ENCODE measurements around the gene HELZ2.
"Not testable (repeated sequence)": the region's sequence is repeated elsewhere in the genome, so short reads cannot be mapped to it uniquely, and the experiment has no call there.

Gene HELZ2

DNA sequence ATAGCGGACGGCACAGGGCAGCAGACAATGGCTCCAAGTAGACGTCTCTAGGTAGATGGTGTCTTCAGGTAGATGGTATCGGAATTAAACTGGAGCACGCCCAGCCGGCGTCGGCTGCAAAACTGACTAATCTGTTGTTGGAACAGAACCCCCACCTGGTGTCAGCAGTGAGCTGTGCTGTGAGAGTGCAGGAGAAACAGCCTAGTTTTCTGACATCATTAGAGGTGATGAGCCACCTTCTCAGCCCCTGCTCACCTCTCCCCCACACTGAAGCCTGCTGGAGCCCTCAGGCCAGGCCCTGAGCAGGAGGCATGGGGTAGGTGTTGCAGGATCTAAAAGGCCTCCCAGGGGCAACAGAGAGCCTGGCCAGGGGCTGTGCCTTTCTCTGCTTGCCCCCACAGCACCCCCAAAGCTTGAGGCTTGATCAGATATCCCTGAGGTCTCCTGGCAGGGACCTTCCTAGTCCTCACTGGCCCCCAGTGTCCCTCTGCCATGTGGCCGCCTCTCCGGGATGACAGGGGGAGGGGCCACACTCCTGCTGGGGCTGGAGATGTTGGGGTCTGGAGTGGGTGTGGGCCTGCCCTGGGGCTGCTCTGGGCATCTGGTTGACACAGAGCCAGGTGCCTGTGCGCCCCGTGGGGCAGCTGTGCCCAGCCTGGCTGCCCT, 6.9 kb upstream of the HELZ2 start:
- DNase-seq (ENCODE audit: low spot score), result peak; percentile 49

- no peak for DNase-seq (ENCODE audit: low spot score)
Observed at GRCh38 chr20:63579017-63579694, 5.1 kb upstream of the HELZ2 start.

DNA sequence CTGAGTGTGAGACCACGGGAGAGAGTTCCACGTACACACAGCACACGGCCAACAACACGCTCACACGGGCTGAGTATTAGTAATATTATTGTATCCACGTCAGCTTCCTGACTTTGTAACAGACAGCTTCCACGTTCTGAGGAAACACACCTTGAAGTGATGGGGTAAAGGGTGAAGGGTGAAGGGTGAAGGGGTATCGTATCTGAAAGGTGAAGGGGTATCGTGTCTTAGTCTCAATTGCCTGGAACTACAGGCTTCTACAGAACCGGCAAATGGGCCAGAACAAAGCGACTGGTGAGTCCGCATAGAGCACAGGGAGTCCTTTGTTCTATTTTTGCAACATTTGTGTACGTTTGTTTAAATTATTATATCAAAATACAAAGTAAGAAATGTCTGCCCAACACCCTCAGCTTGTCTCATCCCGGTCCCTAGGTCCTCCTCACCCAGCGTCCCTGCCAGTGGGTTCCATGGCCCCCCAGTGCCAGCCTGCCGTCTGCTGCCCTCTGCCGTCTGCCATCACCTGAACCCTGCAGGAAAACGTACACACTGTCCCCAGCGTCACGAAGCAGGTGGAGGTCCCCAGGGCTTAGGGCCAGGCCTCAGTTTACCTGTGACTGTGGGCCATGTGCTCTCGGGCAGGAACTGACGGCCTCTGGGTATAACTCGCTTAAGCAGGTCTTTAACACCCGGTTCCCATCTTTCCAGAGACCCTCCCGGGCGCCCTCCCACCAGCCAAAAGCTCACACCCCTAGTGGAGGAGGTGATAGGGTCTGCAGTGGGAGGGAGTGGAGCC, 4.4 kb upstream of the HELZ2 start:
- DNase-seq (ENCODE audit: low spot score), result no peak

DNA sequence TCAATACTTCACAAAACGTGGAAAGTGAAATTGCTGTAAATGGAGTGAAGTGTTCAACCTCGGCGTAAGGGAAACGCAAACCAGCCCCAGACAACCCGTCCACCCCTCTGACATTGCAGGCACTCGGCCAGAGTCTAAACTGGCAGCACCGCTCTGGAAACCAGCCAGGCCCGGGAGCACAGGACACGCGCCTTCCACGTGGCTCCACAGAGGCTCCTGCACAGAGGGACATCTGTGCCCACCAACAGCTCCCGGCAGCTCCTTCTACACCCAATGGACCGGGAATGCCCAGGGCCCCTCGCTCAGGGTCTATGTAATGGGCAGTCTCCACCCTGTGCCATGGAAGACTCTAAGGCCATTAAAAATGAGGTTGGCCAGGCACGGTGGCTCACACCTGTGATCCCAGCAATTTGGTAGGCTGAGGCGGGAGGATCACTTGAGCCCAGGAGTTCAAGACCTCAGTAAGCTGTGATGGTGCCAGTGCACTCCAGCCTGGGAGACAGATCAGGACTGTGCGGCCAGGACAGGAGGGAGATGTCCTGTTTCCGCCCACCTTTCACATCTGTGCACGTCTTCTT, 3.4 kb upstream of the HELZ2 start:
- peak; percentile 43 for DNase-seq (ENCODE audit: low spot score)

DNA sequence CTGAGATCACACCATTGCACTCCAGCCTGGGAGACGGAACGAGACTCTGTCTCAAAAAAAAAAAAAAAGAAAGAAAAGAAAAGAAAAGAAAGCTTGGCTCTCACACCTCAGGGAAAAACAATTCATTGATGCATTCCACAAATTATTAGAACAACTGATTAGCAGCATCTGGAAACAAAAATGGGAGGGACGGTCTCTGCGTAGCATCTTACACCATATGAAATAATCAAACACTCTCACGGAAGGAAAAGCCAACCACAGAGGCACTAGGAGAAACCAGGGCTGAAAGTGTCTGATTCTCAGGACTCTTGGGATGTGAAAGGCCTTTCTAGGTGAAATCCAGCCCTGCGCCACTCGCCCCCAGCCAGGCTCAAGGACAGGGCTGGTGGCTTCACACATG, 2.3 kb upstream of the HELZ2 start:
- DNase-seq (ENCODE audit: low spot score), result no peak

DNA sequence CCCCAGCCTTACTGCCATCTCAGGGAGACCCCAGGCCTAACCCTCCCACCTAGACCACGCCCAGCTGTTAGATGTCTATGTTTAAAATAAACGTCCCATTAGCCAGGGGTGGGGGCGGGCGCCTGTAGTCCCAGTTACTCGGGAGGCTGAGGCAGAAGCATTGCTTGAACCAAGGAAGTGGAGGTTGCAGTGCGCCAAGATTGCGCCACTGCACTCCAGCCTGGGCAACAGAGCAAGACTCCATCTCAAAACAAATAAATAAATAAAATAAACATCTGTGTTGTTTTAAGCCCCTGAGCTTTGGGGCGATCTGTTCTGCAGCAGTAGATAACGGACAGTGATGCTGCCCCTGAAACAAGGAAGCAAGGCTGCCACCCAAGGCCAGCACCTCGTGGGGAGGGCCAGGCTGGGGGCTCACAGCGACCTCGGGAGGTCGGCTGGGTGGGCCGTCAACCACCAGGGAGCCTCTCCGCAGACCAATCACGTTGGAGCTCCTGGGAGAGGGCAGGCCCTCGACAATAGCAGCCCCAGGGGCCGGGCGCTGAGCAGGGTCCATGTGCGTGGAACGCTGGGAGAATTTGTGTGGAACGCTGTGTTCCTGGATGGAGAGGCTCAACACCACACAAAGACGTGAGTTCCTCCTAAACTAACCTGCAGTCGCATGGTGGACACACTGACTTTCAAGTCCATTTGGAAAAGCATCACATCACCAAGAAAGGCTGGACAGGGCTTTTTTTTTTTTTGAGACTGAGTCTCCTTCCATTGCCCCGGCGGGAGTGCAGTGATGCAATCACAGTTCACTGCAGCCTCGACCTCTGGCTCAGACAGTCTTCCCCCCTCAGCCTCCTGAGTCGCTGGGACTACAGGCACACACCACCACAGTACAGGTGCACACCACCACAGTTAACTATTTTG, 1.0 kb upstream of the HELZ2 start:
- no peak for DNase-seq (ENCODE audit: low spot score)

- no peak for DNase-seq (ENCODE audit: low spot score)
Observed at GRCh38 chr20:63573647-63574131, 350 bp downstream of the HELZ2 start.

DNA sequence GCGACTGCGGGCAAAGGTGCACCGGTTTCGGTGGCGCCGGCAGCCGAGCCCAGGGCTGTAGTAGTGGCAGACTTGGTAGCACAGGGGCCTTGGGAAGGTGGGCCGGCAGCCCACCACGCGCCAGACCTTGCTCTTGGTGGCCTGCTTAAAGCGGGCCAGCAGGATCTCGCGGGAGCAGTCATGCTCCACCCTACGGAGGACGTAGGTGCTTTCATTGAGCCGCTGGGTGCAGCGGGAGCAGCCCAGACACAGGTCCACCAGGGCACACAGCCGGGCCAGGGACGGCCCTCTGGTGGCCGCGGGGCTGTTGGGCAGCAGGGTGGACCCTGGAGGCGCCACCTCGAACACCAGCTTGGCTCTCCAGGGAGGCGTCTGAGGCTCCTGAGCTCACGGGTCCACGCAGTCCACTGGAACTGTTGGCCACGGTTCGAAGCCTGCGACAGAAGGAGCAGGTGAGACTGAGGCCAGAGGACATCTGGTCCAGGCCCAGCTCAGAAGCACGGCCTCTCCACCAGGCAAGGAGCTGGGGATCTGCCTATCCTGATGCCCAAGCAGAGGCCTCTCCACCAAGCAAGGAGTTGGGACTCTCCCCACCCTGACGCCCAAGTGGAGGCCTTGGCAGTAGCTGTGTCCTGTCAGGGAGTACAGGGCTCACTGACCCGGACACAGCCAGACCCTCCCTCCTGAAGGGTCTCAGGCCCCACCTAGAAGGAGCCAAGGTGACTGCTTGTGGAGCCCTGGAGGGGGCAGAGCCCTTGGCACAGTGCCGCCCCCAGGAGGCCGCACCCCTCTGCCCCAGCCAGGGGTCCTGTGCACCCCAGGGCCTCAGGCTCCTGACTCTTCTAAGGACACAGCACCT, 1.0 kb downstream of the HELZ2 start:
- DNase-seq (ENCODE audit: low spot score), result no peak

DNA sequence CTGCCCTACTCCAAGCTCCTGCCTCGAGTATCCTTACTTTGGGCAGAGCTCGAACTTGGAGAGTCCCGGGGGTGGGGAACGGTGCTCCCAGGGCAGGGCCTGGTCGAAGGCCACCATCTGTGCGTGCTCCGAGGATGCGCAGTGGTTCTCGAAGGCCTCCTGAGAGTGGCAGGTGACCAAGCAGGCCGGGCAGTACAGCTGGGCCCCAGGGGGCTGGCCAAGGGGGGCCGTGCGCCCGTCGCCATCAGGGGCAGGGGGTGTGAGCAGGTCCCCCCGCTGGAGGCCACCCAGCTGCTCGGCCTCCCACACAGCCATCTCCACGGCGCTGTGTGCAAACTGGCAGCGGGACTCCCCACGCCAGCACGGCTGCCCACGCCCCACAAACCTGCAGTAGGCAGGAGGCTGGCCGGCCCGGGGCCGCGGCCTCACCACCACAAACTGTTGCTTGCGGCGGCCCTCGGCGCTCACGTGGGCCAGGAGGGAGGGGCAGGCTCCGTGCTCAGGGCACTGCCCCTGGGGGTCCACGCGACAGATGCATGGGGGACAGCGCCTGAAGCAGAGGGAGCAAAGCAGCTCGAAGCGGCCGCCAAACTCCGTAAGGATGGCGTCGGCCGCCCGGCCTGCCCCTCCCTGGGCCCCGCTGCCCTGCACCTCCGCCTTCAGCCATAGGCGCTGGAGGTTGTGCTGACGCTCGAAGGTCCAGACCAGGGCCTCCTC, 1.8 kb downstream of the HELZ2 start:
- no peak for DNase-seq (ENCODE audit: low spot score)

GRCh38 chr20:63571087-63571478, 3.0 kb downstream of the HELZ2 start:
- not testable (repeated sequence) for DNase-seq (ENCODE audit: low spot score)

- no peak for DNase-seq (ENCODE audit: low spot score)
Observed at GRCh38 chr20:63570281-63571086, 3.6 kb downstream of the HELZ2 start.

- no peak for DNase-seq (ENCODE audit: low spot score)
Observed at GRCh38 chr20:63568986-63569949, 4.8 kb downstream of the HELZ2 start.

- no peak for DNase-seq (ENCODE audit: low spot score)
Observed at GRCh38 chr20:63568170-63568981, 5.7 kb downstream of the HELZ2 start.

DNA sequence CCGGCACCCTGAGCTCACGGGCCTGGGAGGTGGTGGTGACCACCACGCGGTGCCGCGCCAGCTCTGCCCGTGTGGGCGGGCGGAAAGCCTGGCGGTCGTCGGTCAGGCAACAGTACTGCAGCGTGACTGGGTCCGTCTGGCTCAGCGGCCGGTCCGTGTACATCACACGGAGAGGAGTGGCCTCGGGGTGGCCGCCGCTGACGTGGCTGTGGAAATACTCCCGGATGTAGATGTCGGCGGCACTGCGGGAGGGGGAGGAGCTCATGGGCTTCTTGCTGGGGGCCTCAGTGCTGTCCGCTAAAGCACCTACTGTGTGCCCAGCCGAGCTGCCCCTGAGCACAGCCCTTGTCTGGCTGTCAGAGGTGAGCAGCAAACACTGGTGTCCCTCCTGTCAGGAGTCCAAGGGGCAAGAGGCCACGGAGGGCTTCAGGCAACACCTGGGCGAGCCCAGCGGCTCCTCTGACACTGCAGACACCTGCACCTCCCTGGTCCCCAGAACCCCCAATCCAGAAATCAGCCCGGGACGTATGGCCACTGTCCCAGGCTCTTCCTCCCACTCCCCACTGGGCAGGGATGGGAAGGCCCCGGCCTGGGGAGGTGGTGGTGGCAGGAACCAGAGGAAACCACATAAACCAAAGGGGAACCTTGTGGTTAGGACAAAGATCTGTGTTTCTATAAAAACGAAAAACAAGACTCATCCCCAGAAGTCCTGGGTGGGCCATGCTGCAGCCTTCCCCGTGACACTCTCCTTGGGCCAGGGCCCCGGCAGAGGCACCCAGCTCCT, 6.5 kb downstream of the HELZ2 start:
- peak; percentile 53 for DNase-seq (ENCODE audit: low spot score)

- DNase-seq (ENCODE audit: low spot score), result no peak
Observed at GRCh38 chr20:63567136-63567385, 7.0 kb downstream of the HELZ2 start.

- no peak for DNase-seq (ENCODE audit: low spot score)
Observed at GRCh38 chr20:63566395-63567135, 7.5 kb downstream of the HELZ2 start.

Data from Ammon's horn (tissue), 1 donor.